ENCODE measurements around the gene KRT6A. TPM values are rescaled to one million over a fixed set of nuclear protein-coding genes. Genes with fewer than 3 reads are reported as not detected.

The KRT6A gene
- polyA plus RNA-seq, 3 donors: not detected

DNA sequence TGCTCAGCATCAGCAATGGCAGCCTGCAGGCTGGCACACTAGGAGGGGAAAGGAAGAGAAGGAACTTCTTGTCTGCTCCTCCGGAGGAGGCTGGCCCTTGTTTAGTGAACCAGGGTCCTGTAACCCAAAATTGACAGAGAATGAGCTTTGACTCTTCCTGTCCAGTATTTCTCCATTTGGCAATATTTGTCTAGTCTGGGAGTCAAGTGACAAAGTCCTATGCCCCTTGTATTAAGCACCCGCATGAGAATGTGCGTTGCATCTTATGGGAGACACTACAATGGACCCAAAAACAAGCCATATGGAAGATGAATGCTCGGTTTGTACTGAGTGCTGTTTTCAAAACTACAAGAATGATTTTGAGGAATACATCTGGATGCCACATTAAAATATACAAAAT, 23.2 kb downstream of the KRT6A start:
- Mint-ChIP-seq H3K36me3 (no peaks in the 10 kb centered on the region), H3K27me3 (ENCODE audit: low read depth in 3 of 3) (peaks cover 0 to 13% (median 6%) of the 10 kb centered on the region in 3 donors), H3K4me1 (no peaks in the 10 kb centered on the region), H3K27ac (no peak overlapping the region), H3K9me3 (no peaks in the 10 kb centered on the region), H3K4me3 (no peak overlapping the region)
- 83% methylated on average over 3 of the region's 4 CpGs for WGBS (ENCODE audit: insufficient coverage)
- no peak overlapping the region for H3K4me2 ChIP-seq (replicated peaks; ENCODE audit: extremely low read depth, low read length, poor library complexity, severe bottlenecking)
- no peak overlapping the region for H3K9ac ChIP-seq (ENCODE audit: insufficient read depth, low read length, poor library complexity, severe bottlenecking)
- intact Hi-C loops (cut with micrococcal nuclease): no loop called here
- no peaks in the 10 kb centered on the region for H3K4me1 ChIP-seq (ENCODE audit: control insufficient read depth in 1 of 2, insufficient read depth in 2 of 2, low read length in 2 of 2)
- H3K4me3 ChIP-seq (replicated peaks in 1 of 3; ENCODE audit: low read depth in 2 of 3, low read length in 3 of 3): no peak overlapping the region
- no peak for DNase-seq
- H4K20me1 ChIP-seq (ENCODE audit: insufficient read depth, low read length): no peaks in the 10 kb centered on the region
- H3K9me3 ChIP-seq (replicated peaks in 1 of 2; ENCODE audit: control insufficient read depth in 1 of 2, insufficient read depth in 1 of 2, low read length in 2 of 2): no peaks in the 10 kb centered on the region
- no peaks in the 10 kb centered on the region for H3K27me3 ChIP-seq (ENCODE audit: control insufficient read depth in 2 of 2, insufficient read depth in 2 of 2, low read length in 2 of 2)
- no peaks in the 10 kb centered on the region for H3K79me2 ChIP-seq (ENCODE audit: insufficient read depth, low read length)
- no peaks in the 10 kb centered on the region for H3K36me3 ChIP-seq (replicated peaks in 1 of 2; ENCODE audit: control insufficient read depth in 1 of 2, insufficient read depth in 2 of 2, low read length in 2 of 2)
- TF ChIP-seq, protein P1, sequence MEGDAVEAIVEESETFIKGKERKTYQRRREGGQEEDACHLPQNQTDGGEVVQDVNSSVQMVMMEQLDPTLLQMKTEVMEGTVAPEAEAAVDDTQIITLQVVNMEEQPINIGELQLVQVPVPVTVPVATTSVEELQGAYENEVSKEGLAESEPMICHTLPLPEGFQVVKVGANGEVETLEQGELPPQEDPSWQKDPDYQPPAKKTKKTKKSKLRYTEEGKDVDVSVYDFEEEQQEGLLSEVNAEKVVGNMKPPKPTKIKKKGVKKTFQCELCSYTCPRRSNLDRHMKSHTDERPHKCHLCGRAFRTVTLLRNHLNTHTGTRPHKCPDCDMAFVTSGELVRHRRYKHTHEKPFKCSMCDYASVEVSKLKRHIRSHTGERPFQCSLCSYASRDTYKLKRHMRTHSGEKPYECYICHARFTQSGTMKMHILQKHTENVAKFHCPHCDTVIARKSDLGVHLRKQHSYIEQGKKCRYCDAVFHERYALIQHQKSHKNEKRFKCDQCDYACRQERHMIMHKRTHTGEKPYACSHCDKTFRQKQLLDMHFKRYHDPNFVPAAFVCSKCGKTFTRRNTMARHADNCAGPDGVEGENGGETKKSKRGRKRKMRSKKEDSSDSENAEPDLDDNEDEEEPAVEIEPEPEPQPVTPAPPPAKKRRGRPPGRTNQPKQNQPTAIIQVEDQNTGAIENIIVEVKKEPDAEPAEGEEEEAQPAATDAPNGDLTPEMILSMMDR (IDR thresholded peaks at IDR 0.05): no peak
- H3K27ac ChIP-seq (ENCODE audit: low read depth in 1 of 2, low read length in 2 of 2): no peak overlapping the region
- no peak overlapping the region for H2AFZ ChIP-seq (ENCODE audit: insufficient read depth, low read depth, low read length, poor library complexity, severe bottlenecking)

DNA sequence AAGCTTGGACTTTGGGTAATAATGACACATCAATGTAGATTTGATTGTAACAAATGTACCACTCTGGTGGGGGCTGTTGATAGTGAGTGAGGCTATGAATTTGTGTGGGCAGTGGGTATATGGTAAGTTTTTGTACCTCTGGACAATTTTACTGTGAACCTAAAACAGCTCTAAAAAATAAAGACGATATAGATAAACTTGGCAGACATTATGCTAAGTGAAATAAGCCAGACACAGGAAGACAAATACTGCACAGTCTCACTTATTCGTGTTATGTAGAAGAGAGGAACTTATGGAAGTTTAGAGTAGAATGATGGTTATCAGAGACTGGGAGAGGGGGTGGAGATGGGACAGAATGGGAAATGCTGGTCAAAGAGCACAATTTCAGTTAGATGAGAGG, 28.2 kb downstream of the KRT6A start:
- Histone ChIP-seq H3K27ac (ENCODE audit: low read depth in 1 of 2, low read length in 2 of 2) (no peak overlapping the region), H3K36me3 (replicated peaks in 1 of 2; ENCODE audit: control insufficient read depth in 1 of 2, insufficient read depth in 2 of 2, low read length in 2 of 2) (no peaks in the 10 kb centered on the region), H3K4me3 (replicated peaks in 1 of 3; ENCODE audit: low read depth in 2 of 3, low read length in 3 of 3) (no peak overlapping the region), H4K20me1 (ENCODE audit: insufficient read depth, low read length) (no peaks in the 10 kb centered on the region), H3K79me2 (ENCODE audit: insufficient read depth, low read length) (no peaks in the 10 kb centered on the region), H3K27me3 (ENCODE audit: control insufficient read depth in 2 of 2, insufficient read depth in 2 of 2, low read length in 2 of 2) (peaks cover 3% of the 10 kb centered on the region in 2 donors), H2AFZ (ENCODE audit: insufficient read depth, low read depth, low read length, poor library complexity, severe bottlenecking) (no peak overlapping the region), H3K9ac (ENCODE audit: insufficient read depth, low read length, poor library complexity, severe bottlenecking) (no peak overlapping the region), H3K4me2 (replicated peaks; ENCODE audit: extremely low read depth, low read length, poor library complexity, severe bottlenecking) (no peak overlapping the region), H3K4me1 (ENCODE audit: control insufficient read depth in 1 of 2, insufficient read depth in 2 of 2, low read length in 2 of 2) (no peaks in the 10 kb centered on the region), H3K9me3 (replicated peaks in 1 of 2; ENCODE audit: control insufficient read depth in 1 of 2, insufficient read depth in 1 of 2, low read length in 2 of 2) (no peaks in the 10 kb centered on the region)
- H3K27ac Mint-ChIP-seq: no peak overlapping the region
- no peaks in the 10 kb centered on the region for H3K4me1 Mint-ChIP-seq
- 100% methylated on average over 1 of the region's 2 CpGs for WGBS (ENCODE audit: insufficient coverage)
- DNase-seq: no peak
- peaks cover 4 to 26% (median 8%) of the 10 kb centered on the region in 3 donors for H3K27me3 Mint-ChIP-seq (ENCODE audit: low read depth in 3 of 3)
- H3K36me3 Mint-ChIP-seq: no peaks in the 10 kb centered on the region
- no peak overlapping the region for H3K4me3 Mint-ChIP-seq
- intact Hi-C loops (cut with micrococcal nuclease): no loop called here
- TF ChIP-seq, protein P1 (IDR thresholded peaks at IDR 0.05): no peak
- H3K9me3 Mint-ChIP-seq: peaks cover 0 to 1% (median 0%) of the 10 kb centered on the region in 7 donors
